ENCODE measurements around the gene TTC7B.

Gene TTC7B

DNA sequence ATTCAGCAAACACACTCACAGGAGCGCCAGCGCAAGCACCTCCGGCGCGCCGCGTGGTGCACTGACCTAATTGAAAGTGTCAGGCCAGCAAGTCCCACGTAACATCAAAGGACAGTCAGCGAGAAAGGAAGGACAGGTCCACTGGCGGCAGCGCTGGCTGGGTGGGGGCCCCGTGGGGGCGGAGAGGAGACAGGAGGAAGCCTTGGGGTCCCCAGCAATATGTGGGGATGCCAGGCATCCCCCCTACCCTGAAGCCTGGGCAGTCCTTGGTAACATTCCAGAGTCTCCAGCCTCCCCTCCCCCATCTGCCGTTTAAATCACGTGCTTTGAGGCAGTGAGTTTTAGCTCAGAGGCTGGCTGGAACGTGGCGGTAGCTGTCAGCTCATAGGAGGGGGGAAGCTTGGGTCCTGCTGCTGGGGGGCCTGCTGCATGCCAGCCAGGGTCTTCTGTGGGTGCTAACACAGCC is 260.2 kb downstream of the TTC7B start:
- H3K27me3 ChIP-seq (ENCODE audit: insufficient read depth, poor library complexity, severe bottlenecking): peaks cover 4% of the 10 kb centered on the region
- H3K27ac ChIP-seq (replicated peaks): no peak overlapping the region
- DNase-seq (ENCODE audit: low read depth in 1 of 2, low spot score in 1 of 2): no peak
- H3K4me3 ChIP-seq (replicated peaks; ENCODE audit: insufficient read depth, low read length): no peak overlapping the region
- TF ChIP-seq, protein P1, sequence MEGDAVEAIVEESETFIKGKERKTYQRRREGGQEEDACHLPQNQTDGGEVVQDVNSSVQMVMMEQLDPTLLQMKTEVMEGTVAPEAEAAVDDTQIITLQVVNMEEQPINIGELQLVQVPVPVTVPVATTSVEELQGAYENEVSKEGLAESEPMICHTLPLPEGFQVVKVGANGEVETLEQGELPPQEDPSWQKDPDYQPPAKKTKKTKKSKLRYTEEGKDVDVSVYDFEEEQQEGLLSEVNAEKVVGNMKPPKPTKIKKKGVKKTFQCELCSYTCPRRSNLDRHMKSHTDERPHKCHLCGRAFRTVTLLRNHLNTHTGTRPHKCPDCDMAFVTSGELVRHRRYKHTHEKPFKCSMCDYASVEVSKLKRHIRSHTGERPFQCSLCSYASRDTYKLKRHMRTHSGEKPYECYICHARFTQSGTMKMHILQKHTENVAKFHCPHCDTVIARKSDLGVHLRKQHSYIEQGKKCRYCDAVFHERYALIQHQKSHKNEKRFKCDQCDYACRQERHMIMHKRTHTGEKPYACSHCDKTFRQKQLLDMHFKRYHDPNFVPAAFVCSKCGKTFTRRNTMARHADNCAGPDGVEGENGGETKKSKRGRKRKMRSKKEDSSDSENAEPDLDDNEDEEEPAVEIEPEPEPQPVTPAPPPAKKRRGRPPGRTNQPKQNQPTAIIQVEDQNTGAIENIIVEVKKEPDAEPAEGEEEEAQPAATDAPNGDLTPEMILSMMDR (IDR thresholded peaks at IDR 0.05; ENCODE audit: insufficient read depth, low read length): no peak
- no peak for TF ChIP-seq REST (IDR thresholded peaks at IDR 0.05; ENCODE audit: insufficient replicate concordance, low read depth)
- TF ChIP-seq POLR2AphosphoS5 (IDR thresholded peaks at IDR 0.05; ENCODE audit: low read depth): no peak
- no peak for TF ChIP-seq SPI1 (IDR thresholded peaks at IDR 0.05; ENCODE audit: borderline replicate concordance, low read depth)
- no peak for TF ChIP-seq GABPA (IDR thresholded peaks at IDR 0.05; ENCODE audit: low read depth)

DNA sequence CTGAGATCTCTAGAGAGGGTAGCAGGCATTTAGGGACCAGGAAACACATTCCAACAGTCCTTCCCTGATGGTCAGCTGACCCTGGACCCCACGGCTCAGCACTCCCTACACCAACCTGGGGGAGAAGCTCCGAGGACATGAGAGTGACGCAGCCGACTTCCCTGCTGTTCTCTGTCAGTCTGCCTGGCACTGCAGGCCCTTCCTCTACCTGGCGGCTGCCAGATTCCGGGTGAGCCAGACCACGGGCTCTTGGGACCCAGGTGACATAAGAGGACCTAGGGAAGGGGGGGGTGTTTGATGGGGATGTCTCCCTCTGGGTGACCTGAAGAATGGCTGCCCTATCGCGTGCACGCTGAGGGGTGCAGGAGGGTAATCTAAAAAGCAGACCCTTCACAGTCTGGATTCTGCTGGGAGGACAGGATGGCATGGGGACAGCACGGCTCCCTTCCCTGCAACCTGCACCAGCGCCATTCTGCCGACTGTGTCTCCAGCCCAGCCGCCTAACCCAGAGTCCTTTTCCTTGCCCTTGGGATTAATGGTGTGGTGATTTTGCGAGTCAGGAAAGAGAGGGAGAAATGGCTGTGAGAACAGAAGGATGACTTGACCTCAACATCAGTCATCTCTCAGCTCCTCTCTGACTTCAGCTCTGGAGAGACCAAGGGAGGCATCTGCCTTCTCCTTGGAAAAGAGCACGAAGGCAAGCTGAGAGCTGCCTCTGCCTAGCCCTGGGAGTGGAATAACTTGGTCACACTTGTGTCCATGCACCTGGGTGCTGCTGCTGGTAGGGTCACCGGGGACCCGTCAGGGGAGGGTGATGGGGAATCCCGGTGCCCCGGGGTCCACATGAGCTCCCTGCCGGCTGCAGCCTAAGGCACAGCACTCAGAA is 260.9 kb downstream of the TTC7B start:
- H3K27me3 ChIP-seq (ENCODE audit: insufficient read depth, poor library complexity, severe bottlenecking): peaks cover 4% of the 10 kb centered on the region
- no peak overlapping the region for H3K4me3 ChIP-seq (replicated peaks; ENCODE audit: insufficient read depth, low read length)
- DNase-seq (ENCODE audit: low read depth in 1 of 2, low spot score in 1 of 2): no peak
- TF ChIP-seq REST (IDR thresholded peaks at IDR 0.05; ENCODE audit: insufficient replicate concordance, low read depth): no peak
- no peak for TF ChIP-seq SPI1 (IDR thresholded peaks at IDR 0.05; ENCODE audit: borderline replicate concordance, low read depth)
- no peak for TF ChIP-seq GABPA (IDR thresholded peaks at IDR 0.05; ENCODE audit: low read depth)
- TF ChIP-seq POLR2AphosphoS5 (IDR thresholded peaks at IDR 0.05; ENCODE audit: low read depth): no peak
- TF ChIP-seq, protein P1 (IDR thresholded peaks at IDR 0.05; ENCODE audit: insufficient read depth, low read length): no peak
- H3K27ac ChIP-seq (replicated peaks): no peak overlapping the region

GRCh38 chr14:90554341-90554740 is 261.9 kb downstream of the TTC7B start:
- Histone ChIP-seq H3K27me3 (ENCODE audit: insufficient read depth, poor library complexity, severe bottlenecking) (peaks cover 4% of the 10 kb centered on the region), H3K27ac (replicated peaks) (no peak overlapping the region), H3K4me3 (replicated peaks; ENCODE audit: insufficient read depth, low read length) (no peak overlapping the region)
- TF ChIP-seq POLR2AphosphoS5 (IDR thresholded peaks at IDR 0.05; ENCODE audit: low read depth): no peak
- no peak for TF ChIP-seq REST (IDR thresholded peaks at IDR 0.05; ENCODE audit: insufficient replicate concordance, low read depth)
- TF ChIP-seq GABPA (IDR thresholded peaks at IDR 0.05; ENCODE audit: low read depth): no peak
- no peak for TF ChIP-seq SPI1 (IDR thresholded peaks at IDR 0.05; ENCODE audit: borderline replicate concordance, low read depth)
- TF ChIP-seq, protein P1 (IDR thresholded peaks at IDR 0.05; ENCODE audit: insufficient read depth, low read length): no peak
- no peak for DNase-seq (ENCODE audit: low read depth in 1 of 2, low spot score in 1 of 2)

Measured in HL-60 (cell line).